Upper lobe of left lung (tissue), 4 donors: ENCODE results near the gene ZSCAN26.

Source experiments
- POLR2A ChIP-seq, 4 donors: fragments of 450-650 bp; IDR thresholded peaks; one replicate each; pipeline ENCODE4 v1.5.1; 2016 to 2017; ENCODE audit warnings: antibody characterized with exemption in 4 of 4, mild to moderate bottlenecking in 2 of 4
- TF ChIP-seq, protein P1 (sequence below), 6 experiments: fragments of 450-650 bp in 4 of 6; fragments of 200-600 bp in 2 of 6; sonication (generic) in 2 of 6; IDR thresholded peaks; one replicate each; pipeline ENCODE4 v1.5.1; 2016 to 2019; ENCODE audit warnings: antibody characterized with exemption in 6 of 6

DNA sequence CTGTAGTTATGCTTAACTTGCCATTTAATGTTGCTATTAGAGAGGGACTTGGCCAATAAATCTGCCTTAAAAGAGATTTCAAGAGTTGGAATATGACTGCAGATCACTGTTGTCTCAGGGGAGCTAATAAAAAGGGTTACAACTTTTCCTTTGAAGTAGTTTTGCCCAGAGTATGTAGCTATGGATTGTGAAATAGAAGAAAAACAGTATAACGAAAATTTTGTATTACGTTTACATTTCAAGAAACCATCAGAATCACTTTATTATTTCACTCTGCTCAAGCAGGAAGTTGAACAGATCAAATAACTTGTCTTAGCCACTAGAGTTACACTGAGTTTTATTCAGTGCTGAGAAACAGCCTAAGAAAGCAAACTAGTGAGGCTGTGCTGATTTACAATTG is 3.0 kb upstream of the ZSCAN26 start:
- TF ChIP-seq, protein P1, sequence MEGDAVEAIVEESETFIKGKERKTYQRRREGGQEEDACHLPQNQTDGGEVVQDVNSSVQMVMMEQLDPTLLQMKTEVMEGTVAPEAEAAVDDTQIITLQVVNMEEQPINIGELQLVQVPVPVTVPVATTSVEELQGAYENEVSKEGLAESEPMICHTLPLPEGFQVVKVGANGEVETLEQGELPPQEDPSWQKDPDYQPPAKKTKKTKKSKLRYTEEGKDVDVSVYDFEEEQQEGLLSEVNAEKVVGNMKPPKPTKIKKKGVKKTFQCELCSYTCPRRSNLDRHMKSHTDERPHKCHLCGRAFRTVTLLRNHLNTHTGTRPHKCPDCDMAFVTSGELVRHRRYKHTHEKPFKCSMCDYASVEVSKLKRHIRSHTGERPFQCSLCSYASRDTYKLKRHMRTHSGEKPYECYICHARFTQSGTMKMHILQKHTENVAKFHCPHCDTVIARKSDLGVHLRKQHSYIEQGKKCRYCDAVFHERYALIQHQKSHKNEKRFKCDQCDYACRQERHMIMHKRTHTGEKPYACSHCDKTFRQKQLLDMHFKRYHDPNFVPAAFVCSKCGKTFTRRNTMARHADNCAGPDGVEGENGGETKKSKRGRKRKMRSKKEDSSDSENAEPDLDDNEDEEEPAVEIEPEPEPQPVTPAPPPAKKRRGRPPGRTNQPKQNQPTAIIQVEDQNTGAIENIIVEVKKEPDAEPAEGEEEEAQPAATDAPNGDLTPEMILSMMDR (IDR thresholded peaks at IDR 0.05) = no peak
- TF ChIP-seq POLR2A (IDR thresholded peaks at IDR 0.05) = no peak
